Activated CD4-positive, alpha-beta T cell treated with anti-CD3 and anti-CD28 coated beads, Interleukin-2, amount 50 U/mL, for 48 hours (primary cell): ENCODE results near the gene EFCAB6.

Experiments used
- DNase-seq, 2 experiments: peaks; one replicate each; pipeline ENCODE4 v3.0.0-alpha.2; 2020

EFCAB6 gene

GRCh38 chr22:43633631-43634285 is 178.3 kb downstream of the EFCAB6 start:
- DNase-seq = no peak

DNA sequence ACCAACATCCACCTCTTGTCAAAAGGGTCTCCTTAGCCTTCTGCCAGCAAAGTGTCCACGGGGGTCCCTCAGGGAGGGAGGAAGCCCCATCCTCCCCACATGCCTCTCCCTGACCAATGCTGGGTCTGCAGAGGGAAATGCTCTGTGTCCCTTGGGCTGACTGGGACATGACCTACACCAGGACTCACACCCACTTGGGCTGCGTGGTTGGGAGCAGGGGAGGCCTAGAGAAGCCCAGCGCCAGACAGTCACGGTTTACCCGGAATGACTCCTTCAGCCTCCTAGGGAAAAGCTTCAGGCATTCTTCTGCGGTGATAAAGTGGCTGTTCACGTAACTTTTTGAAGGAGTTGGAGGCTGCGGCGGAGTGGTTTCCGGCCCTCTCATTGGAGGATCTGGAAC is 180.3 kb downstream of the EFCAB6 start:
- no peak for DNase-seq

DNA sequence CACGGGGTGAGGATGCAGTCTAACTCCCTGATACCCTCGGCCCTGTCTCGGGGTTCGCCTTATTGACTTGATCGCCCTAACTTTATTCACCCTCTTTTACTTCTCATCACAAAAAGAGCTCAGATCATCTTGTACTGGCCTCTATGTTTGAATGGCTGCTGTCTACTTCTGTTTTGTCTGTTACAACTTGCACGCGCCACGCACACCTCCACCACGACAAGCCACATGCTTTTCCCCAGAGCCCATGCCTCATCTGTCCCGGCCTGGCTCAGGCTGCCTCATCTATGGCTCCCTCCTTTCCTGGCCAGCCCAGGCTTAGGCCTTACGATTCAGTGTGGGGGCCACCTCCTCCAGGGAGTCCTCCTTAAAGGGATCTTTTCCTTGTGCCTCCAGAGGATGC is 180.9 kb downstream of the EFCAB6 start:
- DNase-seq = no peak

DNA sequence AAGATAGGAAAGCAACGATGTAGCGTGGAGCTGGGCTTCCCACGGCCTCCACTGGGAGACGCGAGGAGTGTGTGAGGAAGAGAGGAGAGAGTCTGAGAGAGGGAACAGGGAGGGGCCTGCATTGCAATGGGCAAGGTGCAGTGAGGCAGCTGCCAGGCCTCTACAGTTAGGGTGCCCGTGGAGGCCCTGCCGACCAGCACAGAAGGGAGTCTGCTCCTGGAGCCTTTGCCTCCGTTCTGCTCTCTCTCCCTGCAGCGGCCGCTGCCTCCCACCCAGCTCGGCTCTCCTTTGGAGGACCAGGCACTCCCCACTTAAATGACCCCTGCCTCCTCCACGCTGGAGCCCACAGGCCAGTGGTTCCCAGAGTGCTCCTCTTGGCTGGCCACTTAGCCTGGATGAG is 181.7 kb downstream of the EFCAB6 start:
- no peak for DNase-seq

- no peak for DNase-seq
Observed at GRCh38 chr22:43628250-43628649, 183.9 kb downstream of the EFCAB6 start.

- DNase-seq = no peak
Observed at GRCh38 chr22:43627485-43628213, 184.5 kb downstream of the EFCAB6 start.

DNA sequence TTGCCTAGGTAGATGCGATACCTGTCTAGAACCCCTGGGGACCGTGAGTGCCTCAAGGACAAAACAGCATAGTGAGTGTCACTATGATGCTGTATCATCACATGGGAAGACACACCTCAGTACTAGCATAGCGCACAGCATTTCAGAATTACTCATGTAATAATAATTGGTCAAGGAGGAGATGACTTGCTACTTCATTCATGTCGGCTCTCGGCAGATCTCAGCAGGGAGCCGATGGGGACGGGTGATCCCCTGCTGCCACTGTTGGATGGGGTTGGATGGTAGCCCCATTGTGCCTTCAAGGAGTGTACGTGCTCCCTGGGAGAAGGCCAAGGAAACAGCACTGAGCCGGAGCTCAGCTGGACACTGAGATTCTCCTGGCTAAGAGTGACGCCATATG is 186.9 kb downstream of the EFCAB6 start:
- DNase-seq = no peak

- DNase-seq = no peak
Observed at GRCh38 chr22:43624144-43624998, 187.7 kb downstream of the EFCAB6 start.

GRCh38 chr22:43622886-43623285 is 189.2 kb downstream of the EFCAB6 start:
- DNase-seq = no peak

- DNase-seq = no peak
Observed at GRCh38 chr22:43620197-43620596, 191.9 kb downstream of the EFCAB6 start.

DNA sequence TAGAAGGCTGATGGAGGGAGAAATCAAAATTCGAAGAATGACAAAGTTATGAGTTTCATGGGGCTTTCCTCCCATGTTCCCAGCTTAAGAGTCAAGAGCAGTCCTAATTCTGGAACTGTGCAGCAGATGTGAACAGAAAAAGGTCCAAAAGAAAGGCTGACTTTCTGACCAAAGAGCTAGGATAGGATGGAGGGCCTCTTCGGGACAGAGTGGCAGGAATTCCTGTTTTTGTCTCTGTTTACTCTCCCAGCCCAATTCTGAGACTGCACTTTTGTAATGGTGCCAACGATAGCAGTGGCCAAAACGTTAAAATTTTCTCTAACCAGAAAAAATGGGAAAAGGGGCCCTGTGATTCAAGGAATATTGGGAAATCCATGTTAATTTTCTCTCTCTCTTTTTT is 193.6 kb downstream of the EFCAB6 start:
- DNase-seq = no peak

DNA sequence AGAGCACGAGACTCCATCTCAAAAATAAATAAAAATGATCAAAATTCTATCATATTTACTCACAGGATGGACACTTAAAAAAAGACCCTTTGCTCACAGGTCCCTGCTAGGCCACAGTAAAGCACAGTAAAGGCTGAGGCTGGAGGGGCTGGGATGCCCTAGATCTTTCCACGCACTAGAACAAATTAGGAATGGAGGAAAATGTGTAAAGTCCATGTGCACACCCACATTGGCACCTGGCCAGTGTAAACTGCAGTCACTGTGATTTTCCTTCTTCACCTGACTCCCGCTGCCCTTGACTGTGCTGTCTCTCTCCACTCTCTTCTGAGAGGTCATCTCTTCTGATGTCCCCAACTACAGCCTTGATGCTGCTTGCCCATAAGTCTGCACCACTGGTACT is 195.5 kb downstream of the EFCAB6 start:
- DNase-seq = no peak

DNA sequence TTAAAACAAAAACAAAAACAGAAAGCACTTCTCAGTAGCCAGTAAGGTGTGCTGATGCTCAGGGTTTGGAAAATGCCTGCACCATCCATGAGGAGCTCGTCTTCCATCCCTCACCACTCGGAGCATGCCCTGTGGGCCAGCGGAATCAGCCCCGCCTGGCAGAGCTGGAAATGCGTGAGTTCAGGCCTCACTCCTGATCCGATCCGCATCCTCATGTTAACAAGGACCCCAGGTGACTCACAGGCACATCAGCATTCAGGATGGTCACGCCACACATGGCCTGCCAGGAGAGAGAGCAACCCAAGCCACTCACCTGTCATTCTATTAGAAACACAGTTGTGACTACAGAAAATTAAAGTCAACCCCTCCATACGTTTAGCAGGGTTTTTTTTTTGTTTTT is 211.8 kb downstream of the EFCAB6 start:
- DNase-seq = no peak

- no peak for DNase-seq
Observed at GRCh38 chr22:43592476-43592875, 219.6 kb downstream of the EFCAB6 start.

GRCh38 chr22:43591380-43591779 is 220.7 kb downstream of the EFCAB6 start:
- DNase-seq = no peak

- DNase-seq = no peak
Observed at GRCh38 chr22:43587574-43587973, 224.5 kb downstream of the EFCAB6 start.

DNA sequence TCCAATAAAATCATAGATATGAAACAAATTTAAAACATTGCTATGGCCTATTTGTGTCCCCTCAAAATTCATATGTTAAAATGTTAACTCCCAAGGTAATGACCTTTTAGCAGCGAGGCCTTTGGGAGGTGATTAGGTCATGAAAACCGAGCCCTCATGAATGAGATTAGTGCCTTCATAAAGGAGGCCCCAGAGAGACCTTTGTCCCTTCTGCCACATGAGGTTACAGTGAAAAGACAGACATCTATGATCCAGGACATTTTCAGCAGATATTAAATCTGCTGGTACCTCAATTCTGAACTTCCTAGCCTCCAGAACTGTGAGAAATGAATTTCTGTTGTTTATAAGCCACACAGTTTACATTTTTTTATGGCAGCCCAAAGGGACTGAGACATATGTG is 228.6 kb downstream of the EFCAB6 start:
- no peak for DNase-seq

DNA sequence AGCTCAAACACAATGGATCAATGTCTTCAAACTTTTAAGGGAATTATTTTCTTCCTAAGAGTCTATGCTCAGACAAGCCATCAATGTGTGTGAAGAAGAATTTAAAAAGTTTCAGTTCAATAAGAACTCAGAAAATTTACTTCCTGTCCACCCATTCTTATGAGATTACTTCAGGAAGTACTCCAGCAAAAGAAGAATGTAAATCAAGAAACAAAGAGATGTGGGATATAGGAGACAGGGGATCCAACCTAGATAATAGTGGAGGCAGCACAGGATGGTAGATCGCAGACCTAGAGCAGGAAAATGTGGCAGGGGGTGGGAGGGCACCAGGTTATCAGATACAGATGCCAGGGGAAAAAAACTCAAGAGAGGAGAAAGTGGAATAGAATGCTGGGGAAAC is 229.7 kb downstream of the EFCAB6 start:
- no peak for DNase-seq

DNA sequence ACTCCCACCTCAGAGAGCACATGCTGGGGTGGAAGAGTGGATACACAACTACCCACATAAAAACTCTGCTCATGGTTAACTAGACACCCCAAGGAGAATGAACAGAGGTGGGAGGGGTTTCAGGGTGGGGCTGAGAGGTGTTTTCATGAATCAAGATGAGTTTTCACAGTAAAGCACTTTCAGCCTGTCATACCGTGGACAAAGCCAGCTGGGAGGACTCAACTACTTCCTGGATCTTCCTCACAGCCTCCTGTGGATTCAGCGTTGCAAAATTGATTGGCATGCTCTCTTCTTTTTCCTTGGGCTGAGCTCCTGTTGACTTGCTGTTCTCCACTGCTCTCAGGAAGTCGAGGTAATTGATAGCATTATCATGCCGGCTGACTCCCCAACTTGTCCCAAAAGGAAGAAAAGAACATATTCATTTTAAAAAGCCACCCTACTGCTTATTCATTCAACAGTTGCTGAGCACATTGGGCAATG is 231.8 kb downstream of the EFCAB6 start:
- no peak for DNase-seq

- DNase-seq = no peak
Observed at GRCh38 chr22:43574738-43575137, 237.4 kb downstream of the EFCAB6 start.

DNA sequence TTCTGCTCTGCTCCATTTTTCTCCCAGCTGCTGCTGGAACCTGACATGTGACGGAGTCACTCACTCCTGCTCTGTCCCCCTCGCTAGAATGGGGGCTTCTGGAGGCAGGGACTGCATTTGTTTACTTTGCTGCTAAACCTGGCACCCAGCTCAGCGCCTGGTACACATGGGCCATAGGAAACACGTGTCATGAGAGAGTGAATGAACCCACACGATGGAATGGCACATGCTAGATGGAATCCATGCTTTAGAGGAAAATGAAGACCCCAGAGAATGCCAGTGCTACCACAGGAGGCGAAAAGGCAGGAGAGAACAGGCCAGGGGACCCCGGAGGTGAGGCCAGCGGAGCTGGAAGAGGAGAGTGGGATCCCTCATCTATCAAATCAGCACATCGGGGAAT is 239.4 kb downstream of the EFCAB6 start:
- no peak for DNase-seq

- no peak for DNase-seq
Observed at GRCh38 chr22:43571181-43571580, 240.9 kb downstream of the EFCAB6 start.

- no peak for DNase-seq
Observed at GRCh38 chr22:43570531-43571165, 241.5 kb downstream of the EFCAB6 start.
